Hepatocyte (in vitro differentiated cells): ENCODE results near the gene MEG3. TPM values are rescaled to one million over a fixed set of nuclear protein-coding genes. Genes with fewer than 3 reads are reported as not detected.

ENCODE experiments used
- DNase-seq: peaks from one replicate; pipeline ENCODE4 v3.0.0-alpha.2; 2016; ENCODE audit warnings: low spot score
- H2AFZ ChIP-seq: fragments of 200-600 bp; sonication (generic); 2 replicates; pipeline ENCODE4 v1.6.0; 2016; ENCODE audit warnings: antibody characterized with exemption, mild to moderate bottlenecking
- H3K27ac ChIP-seq: fragments of 200-600 bp; sonication (generic); 2 replicates; pipeline ENCODE4 v1.5.1; 2016; ENCODE audit warnings: mild to moderate bottlenecking
- H3K27me3 ChIP-seq: fragments of 200-600 bp; sonication (generic); 2 replicates; pipeline ENCODE4 v1.6.1; 2016
- H3K36me3 ChIP-seq: fragments of 200-600 bp; sonication (generic); replicated peaks from 2 replicates; pipeline ENCODE4 v1.5.1; 2016; ENCODE audit warnings: low read depth; ENCODE audit not compliant: insufficient read depth
- H3K4me1 ChIP-seq: fragments of 200-600 bp; sonication (generic); 2 replicates; pipeline ENCODE4 v1.5.1; 2016; ENCODE audit warnings: mild to moderate bottlenecking, moderate library complexity; ENCODE audit not compliant: insufficient read depth
- H3K4me2 ChIP-seq: fragments of 200-600 bp; sonication (generic); 2 replicates; pipeline ENCODE4 v1.6.0; 2016
- H3K4me3 ChIP-seq: fragments of 200-600 bp; sonication (generic); 2 replicates; pipeline ENCODE4 v1.5.1; 2016; ENCODE audit warnings: mild to moderate bottlenecking
- H3K79me2 ChIP-seq: fragments of 200-600 bp; sonication (generic); 2 replicates; pipeline ENCODE4 v1.6.0; 2017; ENCODE audit warnings: mild to moderate bottlenecking
- H3K9me2 ChIP-seq: fragments of 200-600 bp; sonication (generic); replicated peaks from 2 replicates; pipeline ENCODE4 v1.6.0; 2017; ENCODE audit warnings: mild to moderate bottlenecking; ENCODE audit not compliant: insufficient read depth
- H3K9me3 ChIP-seq: fragments of 200-600 bp; sonication (generic); 2 replicates; pipeline ENCODE4 v1.5.1; 2016; ENCODE audit warnings: low read depth, mild to moderate bottlenecking
- H4K20me1 ChIP-seq: fragments of 200-600 bp; sonication (generic); 2 replicates; pipeline ENCODE4 v1.6.0; 2016; ENCODE audit warnings: mild to moderate bottlenecking; ENCODE audit not compliant: insufficient read depth, poor library complexity, severe bottlenecking
- CTCF ChIP-seq: fragments of 200-600 bp; sonication (generic); IDR thresholded peaks from 2 replicates; pipeline ENCODE4 v1.5.1; 2016; ENCODE audit warnings: antibody characterized with exemption, mild to moderate bottlenecking; ENCODE audit not compliant: poor library complexity
- EZH2 ChIP-seq: fragments of 200-600 bp; sonication (generic); IDR thresholded peaks from 2 replicates; pipeline ENCODE4 v1.6.1; 2016; ENCODE audit warnings: antibody characterized with exemption, mild to moderate bottlenecking, borderline replicate concordance
- EZH2phosphoT487 ChIP-seq: fragments of 200-600 bp; sonication (generic); IDR thresholded peaks from one replicate; pipeline ENCODE4 v1.6.1; 2018; ENCODE audit warnings: antibody characterized with exemption, mild to moderate bottlenecking, low read depth, moderate library complexity; ENCODE audit not compliant: unreplicated experiment, severe bottlenecking
- WGBS: methylation state at CpG from one replicate; pipeline ENCODE4 v1.1.6; 2016; ENCODE audit warnings: low lambda C conversion rate; ENCODE audit errors: missing lambda C conversion rate; 5-methylcytosine and 5-hydroxymethylcytosine counted together
- polyA plus RNA-seq: library from polyadenylated mRNA; unstranded; fragments of >200 nt; fragmentation: Nextera tagmentation; extraction: Ambion mirVana; gene quantifications from 2 replicates; pipeline ENCODE4 v1.2.1, GENCODE V29; 2016
- total RNA-seq: library from RNA; depleted of rRNA; stranded (reverse); fragments of >200 nt; gene quantifications from 2 replicates; pipeline ENCODE4 v1.2.3, GENCODE V29; 2014

The MEG3 gene
- total and polyA plus RNA-seq, 2 experiments from 2014 or later: not detected

- Histone ChIP-seq H2AFZ (no peak overlapping the region), H3K4me2 (no peak overlapping the region), H3K36me3 (no peaks in the 10 kb centered on the region), H3K27me3 (no peaks in the 10 kb centered on the region), H3K27ac (peak overlapping the region; percentile 87), H3K9me2 (no peaks in the 10 kb centered on the region), H4K20me1 (no peaks in the 10 kb centered on the region), H3K79me2 (no peaks in the 10 kb centered on the region), H3K4me1 (peaks cover 35% of the 10 kb centered on the region), H3K9me3 (no peaks in the 10 kb centered on the region), H3K4me3 (no peak overlapping the region)
- TF ChIP-seq EZH2phosphoT487 (no peak), CTCF (no peak), EZH2 (no peak)
- 92% methylated on average over 32 of the region's 32 CpGs for WGBS
- no peak for DNase-seq
Observed at GRCh38 chr14:100824091-100824551, 1.8 kb upstream of the MEG3 start.

- no peaks in the 10 kb centered on the region for H3K9me2 ChIP-seq
- peaks cover 35% of the 10 kb centered on the region for H3K4me1 ChIP-seq
- H3K27me3 ChIP-seq: no peaks in the 10 kb centered on the region
- DNase-seq: no peak
- no peaks in the 10 kb centered on the region for H3K36me3 ChIP-seq
- H3K4me3 ChIP-seq: no peak overlapping the region
- H3K4me2 ChIP-seq: no peak overlapping the region
- H3K9me3 ChIP-seq: no peaks in the 10 kb centered on the region
- no peak overlapping the region for H2AFZ ChIP-seq
- TF ChIP-seq EZH2phosphoT487 (no peak), CTCF (no peak), EZH2 (no peak)
- no peaks in the 10 kb centered on the region for H4K20me1 ChIP-seq
- H3K27ac ChIP-seq: no peak overlapping the region
- WGBS: 97% methylated on average over 36 of the region's 36 CpGs
- H3K79me2 ChIP-seq: no peaks in the 10 kb centered on the region
Observed at GRCh38 chr14:100824901-100825712, 811 bp upstream of the MEG3 start.

DNA sequence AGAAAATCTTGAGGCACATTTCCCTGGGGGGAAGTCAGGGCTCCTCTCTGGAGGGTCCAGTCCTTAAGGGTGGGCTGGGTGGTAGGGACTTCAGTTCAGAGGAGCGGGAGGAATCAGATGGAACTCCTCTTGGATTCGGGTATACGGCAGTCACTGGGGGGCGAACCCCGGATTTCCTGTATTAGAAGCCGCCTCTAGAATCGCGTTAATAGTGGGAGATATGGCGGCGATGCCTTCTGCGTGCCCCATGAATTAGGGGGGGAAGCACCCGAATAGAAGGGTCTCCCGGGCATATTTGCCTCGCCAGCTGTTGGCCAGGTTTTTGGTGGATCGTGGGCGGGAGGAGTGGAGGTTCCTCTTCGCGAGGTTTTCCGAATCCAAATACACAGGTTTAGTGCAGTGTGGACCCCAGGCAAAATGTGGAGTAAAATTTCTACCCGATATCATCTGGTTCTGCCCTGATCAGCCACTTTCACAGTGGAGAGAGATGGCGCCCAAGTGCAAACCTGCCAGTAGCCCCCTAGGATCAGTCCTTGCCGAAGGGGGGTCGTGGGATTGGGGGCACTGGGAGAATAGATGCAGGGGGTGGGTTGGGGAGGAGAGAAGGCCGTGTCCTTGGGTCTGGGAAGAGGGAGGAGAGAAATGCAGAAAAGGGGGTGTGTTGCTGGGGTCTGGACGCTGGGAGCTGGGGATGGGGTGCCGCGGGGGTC is 628 bp downstream of the MEG3 start:
- H2AFZ ChIP-seq: no peak overlapping the region
- H3K4me3 ChIP-seq: no peak overlapping the region
- no peaks in the 10 kb centered on the region for H3K27me3 ChIP-seq
- H3K4me1 ChIP-seq: peaks cover 26% of the 10 kb centered on the region
- H4K20me1 ChIP-seq: no peaks in the 10 kb centered on the region
- no peaks in the 10 kb centered on the region for H3K36me3 ChIP-seq
- no peak for DNase-seq
- H3K9me3 ChIP-seq: no peaks in the 10 kb centered on the region
- WGBS: 98% methylated on average over 23 of the region's 27 CpGs
- no peaks in the 10 kb centered on the region for H3K79me2 ChIP-seq
- no peaks in the 10 kb centered on the region for H3K9me2 ChIP-seq
- H3K27ac ChIP-seq: no peak overlapping the region
- TF ChIP-seq CTCF: no peak
- no peak for TF ChIP-seq EZH2
- TF ChIP-seq EZH2phosphoT487: no peak
- no peak overlapping the region for H3K4me2 ChIP-seq
